HG03378 (cell line): Measurements from ENCODE around the gene OGFOD3.
"Not testable (repeated sequence)": the region's sequence is repeated elsewhere in the genome, so short reads cannot be mapped to it uniquely, and the experiment has no call there.

Experiments
- ATAC-seq: cut with Tn5 transposase; IDR thresholded peaks from one replicate; pipeline ENCODE4 v1.9.1; 2021; ENCODE audit warnings: mild to moderate bottlenecking, moderate library complexity; ENCODE audit not compliant: unreplicated experiment

The OGFOD3 gene

GRCh38 chr17:82358465-82359350 is 59.7 kb downstream of the OGFOD3 start, which contains the start of gene TEX19:
TSS of gene TEX19 (plus strand) at chr17:82359247. CDS start at chr17:82362151, 2,904 bp downstream.
- no peak for ATAC-seq

GRCh38 chr17:82357394-82357793 is 61.0 kb downstream of the OGFOD3 start:
- ATAC-seq = no peak

GRCh38 chr17:82356845-82357355 is 61.5 kb downstream of the OGFOD3 start:
- no peak for ATAC-seq

GRCh38 chr17:82355770-82356427 is 62.5 kb downstream of the OGFOD3 start:
- no peak for ATAC-seq

- ATAC-seq = no peak
Measured at GRCh38 chr17:82354804-82355308, 63.5 kb downstream of the OGFOD3 start.

GRCh38 chr17:82353484-82353883 is 64.9 kb downstream of the OGFOD3 start:
- no peak for ATAC-seq

- ATAC-seq = no peak
Measured at GRCh38 chr17:82351713-82352488, 66.5 kb downstream of the OGFOD3 start.

- no peak for ATAC-seq
Measured at GRCh38 chr17:82351254-82351712, 67.1 kb downstream of the OGFOD3 start.

- ATAC-seq = no peak
Measured at GRCh38 chr17:82350182-82351030, 68.0 kb downstream of the OGFOD3 start.

- ATAC-seq = no peak
Measured at GRCh38 chr17:82349287-82349701, 69.1 kb downstream of the OGFOD3 start.

GRCh38 chr17:82348866-82349265 is 69.5 kb downstream of the OGFOD3 start:
- no peak for ATAC-seq

GRCh38 chr17:82348434-82348833 is 70.0 kb downstream of the OGFOD3 start:
- ATAC-seq = no peak

- ATAC-seq = not testable (repeated sequence)
Measured at GRCh38 chr17:82347994-82348393, 70.4 kb downstream of the OGFOD3 start.

GRCh38 chr17:82346342-82347300 is 71.8 kb downstream of the OGFOD3 start:
- no peak for ATAC-seq

GRCh38 chr17:82345151-82345976 is 73.0 kb downstream of the OGFOD3 start:
- no peak for ATAC-seq

GRCh38 chr17:82344175-82344907 is 74.0 kb downstream of the OGFOD3 start:
- no peak for ATAC-seq

- no peak for ATAC-seq
Measured at GRCh38 chr17:82343560-82343959, 74.8 kb downstream of the OGFOD3 start.
